NCI-H446 treated with DMSO at 0.1 percent for 48 hours (cell line): Measurements from ENCODE around the gene TEX29.

Experiments
- DNase-seq: peaks from one replicate; lab custom pipeline; 2025; lab: John Stamatoyannopoulos, UW

TEX29 gene

GRCh38 chr13:111291908-111292307 lies 28.5 kb upstream of the TEX29 start:
- no peak for DNase-seq

GRCh38 chr13:111292710-111293485 lies 27.5 kb upstream of the TEX29 start:
- DNase-seq: no peak

- DNase-seq: no peak
Observed at GRCh38 chr13:111295886-111296285, 24.6 kb upstream of the TEX29 start.

- DNase-seq: no peak
Observed at GRCh38 chr13:111296417-111296816, 24.0 kb upstream of the TEX29 start.

GRCh38 chr13:111298214-111298975 lies 22.0 kb upstream of the TEX29 start:
- DNase-seq: no peak

- DNase-seq: no peak
Observed at GRCh38 chr13:111302045-111302726, 18.3 kb upstream of the TEX29 start.

GRCh38 chr13:111303559-111303958 lies 16.9 kb upstream of the TEX29 start:
- DNase-seq: no peak

- no peak for DNase-seq
Observed at GRCh38 chr13:111304041-111304544, 16.3 kb upstream of the TEX29 start.

GRCh38 chr13:111304603-111305289 lies 15.7 kb upstream of the TEX29 start:
- DNase-seq: no peak

GRCh38 chr13:111312944-111313590 lies 7.4 kb upstream of the TEX29 start:
- no peak for DNase-seq

GRCh38 chr13:111313911-111314425 lies 6.5 kb upstream of the TEX29 start:
- no peak for DNase-seq

GRCh38 chr13:111314852-111315251 lies 5.6 kb upstream of the TEX29 start:
- DNase-seq: no peak

- no peak for DNase-seq
Observed at GRCh38 chr13:111315347-111315995, 5.0 kb upstream of the TEX29 start.

GRCh38 chr13:111316161-111316730 lies 4.2 kb upstream of the TEX29 start:
- DNase-seq: no peak

GRCh38 chr13:111317042-111317550 lies 3.3 kb upstream of the TEX29 start:
- DNase-seq: no peak

GRCh38 chr13:111317571-111318345 lies 2.7 kb upstream of the TEX29 start:
- no peak for DNase-seq

- DNase-seq: no peak
Observed at GRCh38 chr13:111318386-111318785, 2.1 kb upstream of the TEX29 start.

- DNase-seq: no peak
Observed at GRCh38 chr13:111319521-111319920, 921 bp upstream of the TEX29 start.
